Cerebellar nuclear complex (tissue), 1 donor: ENCODE measurements around the gene ACAD11.
"Not testable (repeated sequence)": the region's sequence is repeated elsewhere in the genome, so short reads cannot be mapped to it uniquely, and the experiment has no call there.

ENCODE experiments used
- DNase-seq, 2 experiments: peaks; one replicate each; lab custom pipeline; 2025; lab: John Stamatoyannopoulos, UW

The ACAD11 gene

GRCh38 chr3:132605374-132605792 lies 54.2 kb downstream of the ACAD11 start:
- DNase-seq = no peak

DNA sequence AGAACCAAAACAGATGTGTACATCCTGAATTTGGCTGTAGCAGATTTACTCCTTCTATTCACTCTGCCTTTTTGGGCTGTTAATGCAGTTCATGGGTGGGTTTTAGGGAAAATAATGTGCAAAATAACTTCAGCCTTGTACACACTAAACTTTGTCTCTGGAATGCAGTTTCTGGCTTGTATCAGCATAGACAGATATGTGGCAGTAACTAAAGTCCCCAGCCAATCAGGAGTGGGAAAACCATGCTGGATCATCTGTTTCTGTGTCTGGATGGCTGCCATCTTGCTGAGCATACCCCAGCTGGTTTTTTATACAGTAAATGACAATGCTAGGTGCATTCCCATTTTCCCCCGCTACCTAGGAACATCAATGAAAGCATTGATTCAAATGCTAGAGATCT lies 59.0 kb downstream of the ACAD11 start:
- DNase-seq = not testable (repeated sequence)

- DNase-seq = no peak
These were observed 61.4 kb downstream of the ACAD11 start for GRCh38 chr3:132598181-132598580.

- DNase-seq = no peak
These were observed 61.9 kb downstream of the ACAD11 start for GRCh38 chr3:132597660-132598059.

- DNase-seq = no peak
These were observed 62.7 kb downstream of the ACAD11 start, which contains the start of gene ACKR4 for GRCh38 chr3:132596816-132597433. Gene ACKR4, plus strand, starts transcription at chr3:132597270. Its CDS starts 3,128 bp downstream, at chr3:132600398.

- no peak for DNase-seq
These were observed 63.3 kb downstream of the ACAD11 start for GRCh38 chr3:132596326-132596725.

DNA sequence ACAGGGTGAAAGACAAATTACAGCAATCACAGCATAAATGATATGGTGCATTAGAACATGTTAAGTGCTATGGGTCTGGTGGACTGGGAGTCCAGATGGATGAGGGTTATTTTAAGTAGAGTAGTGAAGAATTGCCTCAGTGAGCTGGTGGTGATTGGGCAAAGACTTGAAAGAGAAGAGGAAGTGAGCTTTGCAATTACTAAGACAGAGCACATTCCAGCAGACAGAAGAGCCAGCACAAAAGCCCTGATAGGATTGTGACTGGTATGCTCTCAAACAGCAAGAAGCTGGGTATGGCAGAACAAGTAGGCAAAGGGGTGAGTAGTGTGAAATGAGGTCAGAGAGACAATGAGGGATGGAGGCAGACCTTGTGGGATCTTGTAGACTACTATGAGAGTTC lies 64.6 kb downstream of the ACAD11 start:
- DNase-seq = no peak

GRCh38 chr3:132594498-132594897 lies 65.1 kb downstream of the ACAD11 start:
- no peak for DNase-seq

GRCh38 chr3:132593947-132594323 lies 65.7 kb downstream of the ACAD11 start:
- no peak for DNase-seq

DNA sequence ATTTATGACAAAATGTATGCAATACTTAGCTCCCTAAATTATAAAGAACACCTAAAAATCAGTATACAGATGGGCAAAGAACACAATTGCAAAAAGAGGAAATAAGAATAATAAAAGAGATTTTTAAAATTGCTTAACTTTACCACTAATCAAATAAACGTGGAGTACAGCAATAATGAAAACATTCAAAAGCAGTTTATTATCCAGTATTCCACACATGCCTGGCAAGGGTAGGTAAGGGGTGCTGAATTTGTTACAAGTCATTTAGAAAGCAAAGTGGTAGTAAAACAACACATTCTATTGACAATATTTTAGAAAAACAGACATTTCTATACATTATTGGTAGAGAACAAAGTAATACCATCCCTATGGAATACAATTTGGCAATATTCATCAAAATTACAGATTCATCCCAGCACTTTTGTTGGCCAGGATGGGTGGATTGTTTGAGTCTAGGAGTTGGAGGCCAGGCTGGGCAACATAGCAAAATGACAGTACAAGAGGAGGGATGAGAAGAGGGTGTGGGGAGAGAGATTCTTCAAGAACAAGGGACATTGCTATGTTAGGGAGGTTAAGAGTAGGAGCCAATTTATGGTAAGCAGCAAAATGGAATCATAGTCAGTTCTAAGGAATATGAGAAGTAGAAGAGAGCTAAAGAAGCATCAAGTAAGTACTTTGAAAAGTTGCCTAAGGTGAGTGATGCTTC lies 66.2 kb downstream of the ACAD11 start:
- DNase-seq = no peak

DNA sequence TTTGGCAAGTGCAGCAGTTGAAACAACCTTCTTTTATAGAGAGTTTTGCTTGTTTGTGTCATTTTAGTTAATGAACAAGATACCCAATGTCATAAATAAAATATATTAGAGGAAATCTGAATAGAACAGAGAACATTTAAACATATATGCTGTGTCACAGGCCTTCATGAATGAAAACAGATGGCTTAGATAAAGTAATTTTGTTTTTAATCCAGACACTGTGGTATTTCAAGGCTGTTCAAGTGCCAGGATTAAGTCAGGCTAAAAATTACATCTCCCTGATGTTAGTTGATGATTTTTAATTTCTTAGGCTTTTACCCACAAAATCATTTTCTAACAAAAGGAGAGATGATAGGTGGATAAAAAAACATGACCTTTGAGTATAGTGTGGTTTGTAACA lies 67.4 kb downstream of the ACAD11 start:
- DNase-seq = no peak

GRCh38 chr3:132587401-132587800 lies 72.2 kb downstream of the ACAD11 start:
- no peak for DNase-seq

DNA sequence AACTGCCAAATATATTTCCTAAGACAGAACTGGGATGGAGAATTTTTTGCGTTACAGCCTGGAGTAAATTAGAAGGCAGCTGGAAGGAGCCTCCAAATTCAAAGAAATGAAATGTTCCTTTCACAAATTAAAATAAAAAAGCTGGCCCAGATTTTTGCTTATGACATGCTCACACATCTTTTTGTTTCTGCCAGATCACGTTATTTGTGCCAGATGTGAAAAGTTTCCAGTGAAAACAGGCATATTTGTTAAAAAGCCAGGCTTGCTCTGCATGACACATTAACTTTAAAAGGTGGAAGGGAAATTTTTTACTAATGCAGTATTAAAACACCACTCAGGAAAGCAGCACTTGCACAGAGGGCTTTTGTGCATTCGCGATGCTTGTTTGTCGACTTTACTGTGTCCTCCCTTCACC lies 85.8 kb downstream of the ACAD11 start:
- DNase-seq = no peak

DNA sequence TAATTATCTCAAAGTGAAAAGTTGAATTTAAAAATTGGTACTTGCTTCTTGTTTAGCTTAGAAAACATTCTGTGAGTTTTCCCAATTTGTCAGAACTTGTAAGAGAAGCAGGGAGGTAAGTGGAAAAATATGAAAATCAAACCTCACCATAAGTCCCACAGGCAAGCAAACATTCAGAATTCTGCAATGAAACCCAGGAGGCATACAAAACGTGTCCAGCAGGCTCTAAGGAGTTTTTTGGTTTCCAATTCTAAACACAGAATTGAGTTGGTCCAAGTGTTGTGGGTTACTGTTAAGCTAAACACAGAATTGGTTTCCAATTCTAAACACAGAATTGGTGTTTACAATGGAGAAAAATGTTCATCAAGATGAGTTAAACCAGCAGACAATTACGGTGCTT lies 89.6 kb downstream of the ACAD11 start:
- DNase-seq = no peak

GRCh38 chr3:132569580-132569979 lies 90.0 kb downstream of the ACAD11 start:
- DNase-seq = no peak

DNA sequence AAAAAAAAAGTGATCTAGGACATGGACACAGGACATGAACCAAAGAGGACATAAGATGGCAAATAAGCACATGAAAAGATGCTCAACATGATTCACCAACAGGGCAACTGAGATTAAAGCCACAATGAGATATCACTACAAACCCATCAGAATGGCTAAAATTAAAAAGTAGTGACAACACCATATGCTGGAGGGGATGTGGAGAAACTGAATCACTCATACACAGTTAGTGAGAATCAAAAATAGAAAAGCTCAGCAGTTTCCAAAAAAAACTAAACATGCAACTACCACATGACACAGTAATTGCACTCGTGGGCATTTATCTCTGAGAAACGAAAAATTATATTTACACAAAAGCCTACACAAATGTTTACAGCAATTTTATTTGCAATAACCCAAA lies 90.5 kb downstream of the ACAD11 start:
- no peak for DNase-seq

DNA sequence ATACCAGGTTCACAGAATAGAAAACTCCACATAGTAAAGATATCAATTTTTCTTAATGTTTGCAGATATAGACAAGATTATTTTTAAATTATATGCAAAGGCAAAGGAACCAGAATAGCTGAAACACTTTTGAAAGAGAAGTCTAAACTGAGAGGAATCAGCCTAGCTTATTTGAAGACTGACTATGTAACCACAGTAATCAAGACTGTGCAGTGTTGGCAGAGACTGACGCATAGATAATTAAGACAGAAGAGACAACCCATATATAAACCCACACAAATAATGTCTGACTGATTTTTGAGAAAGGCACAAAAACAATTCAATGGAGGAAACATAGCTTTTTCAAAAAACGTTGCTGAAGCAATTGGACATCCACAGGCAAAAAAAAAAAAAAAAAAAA lies 91.2 kb downstream of the ACAD11 start:
- no peak for DNase-seq

- no peak for DNase-seq
These were observed 95.5 kb downstream of the ACAD11 start for GRCh38 chr3:132564070-132564465.

GRCh38 chr3:132563420-132564069 lies 96.1 kb downstream of the ACAD11 start:
- DNase-seq = no peak

DNA sequence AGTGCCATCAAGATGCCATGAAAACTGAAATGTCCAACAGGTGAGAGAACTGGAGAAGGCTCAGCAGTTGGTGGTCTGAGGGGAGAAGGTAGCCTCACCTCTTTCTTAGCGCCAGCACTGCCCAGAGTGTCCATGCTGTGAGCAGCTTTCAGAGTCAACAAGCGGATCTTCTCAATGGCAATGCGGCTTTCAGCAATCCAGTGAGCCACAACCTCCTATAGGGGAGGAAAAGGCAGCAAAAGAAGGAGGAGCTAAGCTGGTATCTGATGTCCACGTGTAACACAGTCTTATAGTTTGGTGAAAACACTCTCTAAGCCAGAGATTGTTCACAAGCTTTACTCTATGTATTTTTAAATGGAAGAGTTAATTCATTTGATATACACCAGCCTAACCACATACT lies 98.6 kb downstream of the ACAD11 start:
- no peak for DNase-seq

DNA sequence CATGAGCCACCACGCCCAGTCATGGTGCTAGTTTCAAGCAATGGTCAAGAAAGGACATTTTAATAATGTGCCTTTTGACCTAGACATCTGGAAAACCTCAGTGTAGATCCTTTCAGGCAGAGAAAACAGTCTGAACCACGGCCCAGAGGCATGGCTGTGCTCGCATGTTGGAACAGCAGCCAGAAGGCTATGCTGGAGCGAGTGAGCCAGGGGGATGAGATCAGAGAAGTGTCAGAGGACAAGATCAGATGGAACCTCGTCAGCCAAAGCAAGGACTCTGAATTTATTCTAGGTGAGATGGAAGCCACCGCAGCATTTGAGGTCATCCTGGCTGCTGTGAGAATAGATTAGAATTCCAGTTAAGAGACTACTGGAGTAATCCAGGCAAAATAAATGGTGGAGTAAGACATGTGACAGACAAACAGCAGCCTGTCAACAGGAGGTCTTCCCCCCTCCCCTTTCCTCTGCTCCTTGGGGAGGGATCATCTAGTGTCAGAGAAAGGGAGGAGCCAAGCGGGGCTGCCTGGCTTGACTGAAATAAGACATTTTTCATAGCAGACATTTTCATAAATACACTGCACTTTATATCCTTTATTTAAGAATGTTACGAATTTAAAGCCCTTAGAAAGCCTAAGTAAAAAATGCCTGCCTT lies 103.0 kb downstream of the ACAD11 start:
- no peak for DNase-seq

DNA sequence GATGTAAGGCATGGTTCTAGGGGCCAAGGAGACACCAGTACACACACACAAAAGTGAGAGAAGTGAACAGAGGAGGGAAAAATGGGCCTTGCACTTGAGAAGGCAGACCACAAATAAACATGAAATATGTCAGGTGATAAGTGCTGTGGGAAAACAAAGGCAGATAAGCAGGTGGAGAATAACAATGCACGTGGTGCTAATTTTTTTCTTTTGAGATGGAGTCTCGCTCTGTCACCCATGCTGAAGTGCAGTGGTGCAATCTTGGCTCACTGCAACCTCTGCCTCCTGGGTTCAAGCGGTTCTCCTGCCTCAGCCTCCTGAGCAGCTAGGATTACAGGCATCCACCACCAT lies 103.6 kb downstream of the ACAD11 start:
- not testable (repeated sequence) for DNase-seq
